ENCODE measurements around the gene PRPH.
"Not testable (repeated sequence)": the region's sequence is repeated elsewhere in the genome, so short reads cannot be mapped to it uniquely, and the experiment has no call there.

PRPH gene

GRCh38 chr12:49309386-49309785, 14.4 kb downstream of the PRPH start:
- Mint-ChIP-seq H3K36me3 (ENCODE audit: low read depth) (no peaks in the 10 kb centered on the region), H3K27ac (no peak overlapping the region), H3K4me3 (no peak overlapping the region), H3K9me3 (no peaks in the 10 kb centered on the region), H3K27me3 (peaks cover 40% of the 10 kb centered on the region), H3K4me1 (ENCODE audit: low read depth) (no peaks in the 10 kb centered on the region)
- DNase-seq = no peak

GRCh38 chr12:49310451-49311000, 15.6 kb downstream of the PRPH start:
- H3K4me3 Mint-ChIP-seq; H3K4me1 Mint-ChIP-seq (ENCODE audit: low read depth); H3K36me3 Mint-ChIP-seq (ENCODE audit: low read depth); DNase-seq; H3K27ac Mint-ChIP-seq; H3K9me3 Mint-ChIP-seq: not testable (repeated sequence)
- H3K27me3 Mint-ChIP-seq = peaks cover 38% of the 10 kb centered on the region

DNA sequence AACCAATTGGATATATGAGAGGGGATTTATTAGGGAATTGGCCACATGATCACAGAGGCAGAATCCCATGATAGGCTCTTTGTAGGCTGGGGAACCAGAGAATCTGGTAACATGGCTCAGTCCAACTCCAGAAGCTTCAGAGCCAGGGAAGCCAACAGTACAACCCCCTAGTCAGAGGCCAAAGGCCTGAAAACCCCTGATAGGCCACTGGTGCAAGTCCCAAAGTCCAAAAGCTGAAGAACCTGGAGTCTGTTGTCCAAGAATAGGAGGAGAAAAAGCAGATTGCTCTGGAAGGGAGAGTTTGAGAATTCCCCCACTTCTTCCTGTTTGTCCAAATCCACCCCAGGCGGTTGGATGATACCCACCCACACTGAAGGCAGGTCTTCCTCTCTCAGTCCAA, 19.9 kb downstream of the PRPH start:
- DNase-seq = no peak
- Mint-ChIP-seq H3K4me3 (no peak overlapping the region), H3K27me3 (peaks cover 15% of the 10 kb centered on the region), H3K4me1 (ENCODE audit: low read depth) (no peaks in the 10 kb centered on the region), H3K9me3 (no peaks in the 10 kb centered on the region), H3K27ac (no peak overlapping the region), H3K36me3 (ENCODE audit: low read depth) (no peaks in the 10 kb centered on the region)

DNA sequence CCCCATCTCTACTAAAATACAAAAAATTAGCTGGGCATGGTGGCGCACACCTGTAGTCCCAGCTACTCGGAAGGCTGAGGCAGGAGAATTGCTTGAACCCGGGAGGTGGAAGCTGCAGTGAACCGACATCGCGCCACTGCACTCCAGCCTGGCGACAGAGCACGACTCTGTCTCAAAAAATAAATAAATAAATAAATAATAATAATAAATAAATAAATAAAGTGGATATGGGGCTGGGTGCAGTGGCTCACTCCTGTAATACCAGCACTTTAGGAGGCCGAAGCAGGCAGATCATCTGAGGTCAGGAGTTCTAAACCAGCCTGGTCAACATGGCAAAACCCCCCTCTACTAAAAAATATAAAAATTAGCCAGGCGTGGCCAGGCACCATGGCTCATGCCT, 22.2 kb downstream of the PRPH start:
- H3K27ac Mint-ChIP-seq; H3K4me3 Mint-ChIP-seq; H3K9me3 Mint-ChIP-seq; H3K27me3 Mint-ChIP-seq; H3K4me1 Mint-ChIP-seq (ENCODE audit: low read depth); H3K36me3 Mint-ChIP-seq (ENCODE audit: low read depth); DNase-seq: not testable (repeated sequence)

GRCh38 chr12:49320411-49321103, 25.6 kb downstream of the PRPH start:
- H3K27me3 Mint-ChIP-seq, H3K9me3 Mint-ChIP-seq, DNase-seq, H3K4me3 Mint-ChIP-seq: not testable (repeated sequence)
- Mint-ChIP-seq H3K27ac (peak overlapping the region; percentile 2), H3K4me1 (ENCODE audit: low read depth) (peaks cover 20% of the 10 kb centered on the region), H3K36me3 (ENCODE audit: low read depth) (peaks cover 22% of the 10 kb centered on the region)

GRCh38 chr12:49322367-49322707, 27.4 kb downstream of the PRPH start:
- peak overlapping the region; percentile 96 for H3K27ac Mint-ChIP-seq
- H3K4me1 Mint-ChIP-seq (ENCODE audit: low read depth) = peaks cover 20% of the 10 kb centered on the region
- H3K4me3 Mint-ChIP-seq = peak overlapping the region; percentile 99
- H3K36me3 Mint-ChIP-seq (ENCODE audit: low read depth) = peaks cover 39% of the 10 kb centered on the region
- H3K9me3 Mint-ChIP-seq = no peaks in the 10 kb centered on the region
- DNase-seq = no peak
- H3K27me3 Mint-ChIP-seq = no peaks in the 10 kb centered on the region

GRCh38 chr12:49322708-49323523, 28.0 kb downstream of the PRPH start, which contains the start of gene TROAP:
TROAP (plus strand) TSS chr12:49323255; CDS start chr12:49323609, 354 bp downstream.
- Mint-ChIP-seq H3K27me3 (no peaks in the 10 kb centered on the region), H3K27ac (peak within 1 kb of the TSS; percentile 96), H3K4me1 (ENCODE audit: low read depth) (peaks cover 20% of the 10 kb centered on the region), H3K9me3 (no peaks in the 10 kb centered on the region), H3K36me3 (ENCODE audit: low read depth) (peaks cover 43% of the 10 kb centered on the region), H3K4me3 (peak within 1 kb of the TSS; percentile 99)
- peak; percentile 95 for DNase-seq

- H3K4me3 Mint-ChIP-seq = peak overlapping the region; percentile 99
- no peak for DNase-seq
- peaks cover 20% of the 10 kb centered on the region for H3K4me1 Mint-ChIP-seq (ENCODE audit: low read depth)
- peak overlapping the region; percentile 96 for H3K27ac Mint-ChIP-seq
- H3K27me3 Mint-ChIP-seq = no peaks in the 10 kb centered on the region
- H3K36me3 Mint-ChIP-seq (ENCODE audit: low read depth) = peaks cover 46% of the 10 kb centered on the region
- no peaks in the 10 kb centered on the region for H3K9me3 Mint-ChIP-seq
Observed at GRCh38 chr12:49323524-49324097, 28.7 kb downstream of the PRPH start.

- Mint-ChIP-seq H3K4me3 (no peak overlapping the region), H3K27me3 (no peaks in the 10 kb centered on the region), H3K9me3 (no peaks in the 10 kb centered on the region), H3K4me1 (ENCODE audit: low read depth) (peaks cover 17% of the 10 kb centered on the region), H3K36me3 (ENCODE audit: low read depth) (peaks cover 64% of the 10 kb centered on the region), H3K27ac (no peak overlapping the region)
- no peak for DNase-seq
Observed at GRCh38 chr12:49325606-49326005, 30.7 kb downstream of the PRPH start.

DNA sequence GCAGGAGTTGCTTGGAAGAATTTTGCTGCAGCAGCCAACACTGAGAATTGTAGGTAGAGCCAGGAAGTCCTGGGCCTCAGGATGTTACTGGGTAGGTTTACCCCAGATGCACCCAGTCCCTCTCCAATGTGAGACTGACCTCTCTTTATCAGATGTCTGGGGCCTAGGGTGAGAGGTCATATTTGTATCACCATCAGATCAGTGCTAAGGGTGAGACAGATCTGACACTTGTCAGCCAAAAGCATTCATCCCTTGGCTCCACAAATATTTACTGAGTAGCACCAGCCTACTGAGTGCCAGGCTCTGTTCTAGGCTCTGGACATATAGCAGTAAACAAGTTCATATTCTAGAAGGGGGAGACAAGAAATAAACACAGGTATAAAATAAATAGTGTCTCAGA, 32.4 kb downstream of the PRPH start:
- peaks cover 17% of the 10 kb centered on the region for H3K27me3 Mint-ChIP-seq
- peaks cover 76% of the 10 kb centered on the region for H3K36me3 Mint-ChIP-seq (ENCODE audit: low read depth)
- H3K27ac Mint-ChIP-seq = no peak overlapping the region
- H3K4me3 Mint-ChIP-seq = no peak overlapping the region
- peaks cover 8% of the 10 kb centered on the region for H3K4me1 Mint-ChIP-seq (ENCODE audit: low read depth)
- H3K9me3 Mint-ChIP-seq = no peaks in the 10 kb centered on the region
- no peak for DNase-seq

GRCh38 chr12:49327887-49328286, 32.9 kb downstream of the PRPH start:
- peaks cover 5% of the 10 kb centered on the region for H3K4me1 Mint-ChIP-seq (ENCODE audit: low read depth)
- no peaks in the 10 kb centered on the region for H3K9me3 Mint-ChIP-seq
- no peak overlapping the region for H3K4me3 Mint-ChIP-seq
- no peak overlapping the region for H3K27ac Mint-ChIP-seq
- no peak for DNase-seq
- peaks cover 73% of the 10 kb centered on the region for H3K36me3 Mint-ChIP-seq (ENCODE audit: low read depth)
- peaks cover 22% of the 10 kb centered on the region for H3K27me3 Mint-ChIP-seq

GRCh38 chr12:49328816-49329215, 33.9 kb downstream of the PRPH start:
- peaks cover 30% of the 10 kb centered on the region for H3K27me3 Mint-ChIP-seq
- no peak overlapping the region for H3K27ac Mint-ChIP-seq
- peaks cover 5% of the 10 kb centered on the region for H3K4me1 Mint-ChIP-seq (ENCODE audit: low read depth)
- no peak for DNase-seq
- H3K4me3 Mint-ChIP-seq = no peak overlapping the region
- H3K36me3 Mint-ChIP-seq (ENCODE audit: low read depth) = peaks cover 65% of the 10 kb centered on the region
- H3K9me3 Mint-ChIP-seq = no peaks in the 10 kb centered on the region

- DNase-seq = no peak
Observed at GRCh38 chr12:49330032-49330619, 35.2 kb downstream of the PRPH start.

DNA sequence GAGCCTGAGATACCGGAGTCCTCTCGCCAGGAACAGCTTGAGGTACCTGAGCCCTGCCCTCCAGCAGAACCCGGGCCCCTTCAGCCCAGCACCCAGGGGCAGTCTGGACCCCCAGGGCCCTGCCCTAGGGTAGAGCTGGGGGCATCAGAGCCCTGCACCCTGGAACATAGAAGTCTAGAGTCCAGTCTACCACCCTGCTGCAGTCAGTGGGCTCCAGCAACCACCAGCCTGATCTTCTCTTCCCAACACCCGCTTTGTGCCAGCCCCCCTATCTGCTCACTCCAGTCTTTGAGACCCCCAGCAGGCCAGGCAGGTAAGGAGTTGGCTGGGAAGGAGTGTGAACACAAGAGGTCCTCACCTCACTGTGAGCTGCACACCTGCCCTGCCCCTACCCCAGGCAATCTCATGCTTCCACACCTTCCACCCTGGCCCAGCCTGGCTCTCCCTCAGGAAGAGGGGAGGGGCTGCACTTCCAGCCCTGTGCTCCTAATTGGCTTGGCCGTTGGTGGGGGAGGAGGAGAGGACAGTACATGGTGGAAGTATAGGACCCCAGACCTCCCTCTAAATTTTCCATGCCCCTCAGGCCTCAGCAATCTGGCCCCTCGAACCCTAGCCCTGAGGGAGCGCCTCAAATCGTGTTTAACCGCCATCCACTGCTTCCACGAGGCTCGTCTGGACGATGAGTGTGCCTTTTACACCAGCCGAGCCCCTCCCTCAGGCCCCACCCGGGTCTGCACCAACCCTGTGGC, 35.9 kb downstream of the PRPH start:
- Mint-ChIP-seq H3K36me3 (ENCODE audit: low read depth) (peaks cover 54% of the 10 kb centered on the region), H3K27ac (no peak overlapping the region), H3K9me3 (no peaks in the 10 kb centered on the region), H3K4me1 (ENCODE audit: low read depth) (peaks cover 5% of the 10 kb centered on the region), H3K27me3 (peaks cover 47% of the 10 kb centered on the region), H3K4me3 (no peak overlapping the region)
- DNase-seq = no peak

More at GRCh38 chr12:49330032-49330619, 35.2 kb downstream of the PRPH start:
- Mint-ChIP-seq H3K9me3 (no peaks in the 10 kb centered on the region), H3K4me1 (ENCODE audit: low read depth) (peaks cover 5% of the 10 kb centered on the region), H3K36me3 (ENCODE audit: low read depth) (peaks cover 59% of the 10 kb centered on the region), H3K27ac (no peak overlapping the region), H3K27me3 (peaks cover 41% of the 10 kb centered on the region), H3K4me3 (no peak overlapping the region)
